Naive thymus-derived CD4-positive, alpha-beta T cell (primary cell): ENCODE data around the gene PON3. TPM values are rescaled to one million over a fixed set of nuclear protein-coding genes. Genes with fewer than 3 reads are reported as not detected.

Source experiments
- ATAC-seq: fragments of 150-1000 bp; cut with Tn5 transposase; 2 replicates; pipeline ENCODE4 v1.10.0; 2021; ENCODE audit warnings: mild to moderate bottlenecking, moderate library complexity
- CTCF ChIA-PET: fragments of 350-600 bp; sonication (Branson Sonifier 250); formaldehyde crosslinking; loops from one replicate; lab custom pipeline; 2021; ENCODE audit warnings: antibody characterized with exemption; lab: Charles Lee
- POLR2A ChIA-PET: fragments of 350-600 bp; sonication (Branson Sonifier 250); formaldehyde crosslinking; loops from one replicate; lab custom pipeline; 2021; ENCODE audit warnings: antibody characterized with exemption, inconsistent platforms; lab: Charles Lee
- DNase-seq, 9 donors: peaks; one replicate each; pipeline versions ENCODE4 v3.0.0 to v3.0.0-alpha.2; 2020 to 2022; ENCODE audit warnings: mixed read lengths in 1 of 9
- H3K27ac ChIP-seq: one replicate; pipeline ENCODE4 v1.7.0; 2013; ENCODE audit warnings: mild to moderate bottlenecking, low read depth, low read length, moderate library complexity
- H3K27me3 ChIP-seq, 2 donors: one replicate each; pipeline ENCODE4 v1.7.0; 2013; ENCODE audit warnings: low read length in 2 of 2, mild to moderate bottlenecking in 2 of 2, moderate library complexity in 2 of 2; ENCODE audit not compliant: control insufficient read depth in 2 of 2, insufficient read depth in 2 of 2
- H3K36me3 ChIP-seq, 3 experiments: 1 replicate in 2 of 3; 2 replicates in 1 of 3; pipeline ENCODE4 v1.7.0; 2013; ENCODE audit warnings: low read length in 3 of 3, mild to moderate bottlenecking in 3 of 3, moderate library complexity in 1 of 3; ENCODE audit not compliant: insufficient read depth in 3 of 3, control insufficient read depth in 2 of 3
- H3K4me1 ChIP-seq, 2 donors: one replicate each; pipeline ENCODE4 v1.7.0; 2013; ENCODE audit warnings: low read length in 2 of 2, mild to moderate bottlenecking in 2 of 2, moderate library complexity in 1 of 2; ENCODE audit not compliant: control insufficient read depth in 2 of 2, insufficient read depth in 2 of 2
- H3K4me3 ChIP-seq: 2 replicates; pipeline ENCODE4 v1.7.0; 2013; ENCODE audit warnings: mild to moderate bottlenecking, low read length
- H3K9me3 ChIP-seq, 3 experiments: 1 replicate in 2 of 3; 2 replicates in 1 of 3; pipeline ENCODE4 v1.7.0; 2013; ENCODE audit warnings: low read length in 3 of 3; ENCODE audit not compliant: control insufficient read depth in 2 of 3
- H3K27ac Mint-ChIP-seq, 9 donors: one replicate each; pipeline ENCODE4 v1.8.0; 2020 to 2022; ENCODE audit warnings: mixed read lengths in 9 of 9, mild to moderate bottlenecking in 8 of 9, moderate library complexity in 5 of 9, inconsistent platforms in 2 of 9
- H3K27me3 Mint-ChIP-seq, 5 donors: one replicate each; pipeline ENCODE4 v1.8.0; 2021 to 2022; ENCODE audit warnings: mixed read lengths in 5 of 5, mild to moderate bottlenecking in 1 of 5
- H3K36me3 Mint-ChIP-seq, 5 donors: one replicate each; pipeline ENCODE4 v1.8.0; 2020 to 2022; ENCODE audit warnings: mixed read lengths in 5 of 5, mild to moderate bottlenecking in 3 of 5, inconsistent platforms in 1 of 5
- H3K4me1 Mint-ChIP-seq, 7 donors: one replicate each; pipeline ENCODE4 v1.8.0; 2020 to 2022; ENCODE audit warnings: mixed read lengths in 7 of 7, mild to moderate bottlenecking in 3 of 7, inconsistent platforms in 1 of 7
- H3K4me3 Mint-ChIP-seq, 10 donors: one replicate each; pipeline ENCODE4 v1.8.0; 2020 to 2022; ENCODE audit warnings: mild to moderate bottlenecking in 10 of 10, mixed read lengths in 10 of 10, moderate library complexity in 6 of 10, inconsistent platforms in 2 of 10
- H3K9me3 Mint-ChIP-seq, 11 donors: one replicate each; pipeline ENCODE4 v1.8.0; 2020 to 2022; ENCODE audit warnings: mixed read lengths in 11 of 11, mild to moderate bottlenecking in 4 of 11, inconsistent platforms in 1 of 11, moderate library complexity in 1 of 11
- intact Hi-C, 2 donors: fragments of 100-400 bp; cut with micrococcal nuclease; formaldehyde crosslinking; loops; one replicate each; pipeline ENCODE4 v1.15.1; 2023
- polyA plus RNA-seq, 2 donors: library from polyadenylated mRNA; unstranded; fragments of 300-500 nt; fragmentation: Illumina TruSeq; gene quantifications; one replicate each; pipeline ENCODE4 v1.2.3, GENCODE V29; 2021
- total RNA-seq, 6 experiments: library from RNA in 5 of 6; stranded (reverse) in 5 of 6; gene quantifications; 1 replicate in 5 of 6; 2 replicates in 1 of 6; pipeline ENCODE4 v1.2.3 and lab custom pipeline; 2021 to 2026

The PON3 gene
- total and polyA plus RNA-seq, 7 experiments from 2014 or later = 0.65 TPM; not detected in 6

DNA sequence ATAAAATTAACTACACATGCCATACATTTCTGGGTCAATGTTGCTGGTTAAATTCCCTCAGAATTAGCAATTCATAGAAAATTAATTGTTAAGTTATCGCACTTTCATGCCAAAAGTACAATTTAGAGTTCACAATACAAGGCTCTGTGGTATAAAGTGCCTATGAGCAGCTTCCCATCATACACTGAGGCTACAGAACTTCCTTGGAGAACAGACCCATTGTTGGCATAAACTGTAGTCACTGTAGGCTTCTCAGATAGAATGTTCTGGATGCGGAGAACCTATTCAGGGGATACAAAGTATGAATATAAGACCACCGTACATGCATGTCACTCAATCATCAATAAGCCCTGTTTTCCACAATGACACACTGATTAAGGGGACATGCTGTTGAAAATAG is 9.0 kb upstream of the PON3 start:
- Histone ChIP-seq H3K4me1 (no peaks in the 10 kb centered on the region), H3K27ac (no peak overlapping the region), H3K27me3 (no peaks in the 10 kb centered on the region), H3K4me3 (no peak overlapping the region), H3K9me3 (no peaks in the 10 kb centered on the region), H3K36me3 (no peaks in the 10 kb centered on the region)
- no peak overlapping the region for H3K27ac Mint-ChIP-seq
- H3K9me3 Mint-ChIP-seq = peaks cover 0 to 2% (median 0%) of the 10 kb centered on the region in 11 donors
- ATAC-seq (no peak), DNase-seq (no peak)
- ChIA-PET POLR2A (no interaction called here), CTCF (no interaction called here)
- H3K4me3 Mint-ChIP-seq = no peak overlapping the region
- intact Hi-C loops = no loop called here
- no peaks in the 10 kb centered on the region for H3K4me1 Mint-ChIP-seq
- peaks cover 0 to 7% (median 2%) of the 10 kb centered on the region in 5 donors for H3K36me3 Mint-ChIP-seq
- H3K27me3 Mint-ChIP-seq = peaks cover 0 to 9% (median 3%) of the 10 kb centered on the region in 5 donors

- H3K9me3 ChIP-seq = no peaks in the 10 kb centered on the region
- ATAC-seq (no peak), DNase-seq (no peak)
- H3K36me3 ChIP-seq = no peaks in the 10 kb centered on the region
- ChIA-PET POLR2A (no interaction called here), CTCF (no interaction called here)
- Mint-ChIP-seq H3K4me3 (no peak overlapping the region), H3K27me3 (peaks cover 0 to 10% (median 3%) of the 10 kb centered on the region in 5 donors), H3K27ac (no peak overlapping the region), H3K36me3 (peaks cover 0 to 7% (median 0%) of the 10 kb centered on the region in 5 donors), H3K9me3 (peaks cover 0 to 2% (median 0%) of the 10 kb centered on the region in 11 donors), H3K4me1 (no peaks in the 10 kb centered on the region)
- no peak overlapping the region for H3K27ac ChIP-seq
- H3K4me3 ChIP-seq = no peak overlapping the region
- H3K27me3 ChIP-seq = no peaks in the 10 kb centered on the region
- intact Hi-C loops = no loop called here
- H3K4me1 ChIP-seq = no peaks in the 10 kb centered on the region
These were observed 8.2 kb upstream of the PON3 start for GRCh38 chr7:95404316-95404865.

GRCh38 chr7:95398155-95398940 is 2.2 kb upstream of the PON3 start:
- ChIA-PET POLR2A (no interaction called here), CTCF (no interaction called here)
- DNase-seq = no peak
- Mint-ChIP-seq H3K4me1 (peaks cover 0 to 10% (median 0%) of the 10 kb centered on the region in 7 donors), H3K27ac (no peak overlapping the region), H3K27me3 (peaks cover 28 to 57% (median 36%) of the 10 kb centered on the region in 5 donors), H3K36me3 (no peaks in the 10 kb centered on the region), H3K4me3 (no peak overlapping the region), H3K9me3 (peaks cover 0 to 4% (median 0%) of the 10 kb centered on the region in 11 donors)
- no peak overlapping the region for H3K4me3 ChIP-seq
- no peak for ATAC-seq
- H3K9me3 ChIP-seq = no peaks in the 10 kb centered on the region
- no peaks in the 10 kb centered on the region for H3K36me3 ChIP-seq
- no peaks in the 10 kb centered on the region for H3K4me1 ChIP-seq
- intact Hi-C loops = no loop called here
- peaks cover 0 to 7% of the 10 kb centered on the region in 2 donors for H3K27me3 ChIP-seq
- no peak overlapping the region for H3K27ac ChIP-seq

GRCh38 chr7:95397381-95397780 is 1.2 kb upstream of the PON3 start:
- H3K36me3 Mint-ChIP-seq = no peaks in the 10 kb centered on the region
- no peaks in the 10 kb centered on the region for H3K4me1 ChIP-seq
- ATAC-seq (no peak), DNase-seq (no peak)
- no peak overlapping the region for H3K27ac Mint-ChIP-seq
- H3K36me3 ChIP-seq = no peaks in the 10 kb centered on the region
- ChIA-PET POLR2A (no interaction called here), CTCF (no interaction called here)
- H3K4me3 Mint-ChIP-seq = peak overlapping the region in 3 of 10 donors; percentile 39 to 77 (median 43)
- H3K4me1 Mint-ChIP-seq = peaks cover 0 to 10% (median 0%) of the 10 kb centered on the region in 7 donors
- H3K9me3 Mint-ChIP-seq = peaks cover 0 to 4% (median 0%) of the 10 kb centered on the region in 11 donors
- H3K9me3 ChIP-seq = no peaks in the 10 kb centered on the region
- intact Hi-C loops = loop anchor here in 1 of 2 donors (2.0 kb wide), 1 partner anchor 79 kb away; no protein-coding TSS in a partner anchor
- H3K27me3 Mint-ChIP-seq = peaks cover 33 to 62% (median 45%) of the 10 kb centered on the region in 5 donors
- no peak overlapping the region for H3K27ac ChIP-seq
- no peak overlapping the region for H3K4me3 ChIP-seq
- peaks cover 4 to 7% of the 10 kb centered on the region in 2 donors for H3K27me3 ChIP-seq

DNA sequence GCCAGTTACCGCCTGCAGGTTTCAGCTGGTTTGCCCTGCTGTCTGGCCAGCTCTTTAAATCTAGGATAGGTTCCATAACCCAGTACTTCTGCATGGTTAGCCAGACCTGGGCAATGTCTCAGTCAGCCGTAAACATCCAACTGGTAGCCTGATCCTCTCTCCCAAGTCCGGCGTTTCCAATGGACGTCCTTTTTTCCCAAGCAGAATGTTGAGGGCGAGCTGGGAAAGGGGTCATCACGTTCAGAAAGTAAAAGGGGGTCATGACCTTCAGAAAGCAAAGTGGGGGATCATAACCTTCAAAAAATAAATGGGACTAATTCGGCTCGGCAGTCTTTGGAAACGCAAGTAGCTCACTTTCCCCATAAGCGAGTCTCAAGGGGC is 430 bp downstream of the PON3 start:
- Histone ChIP-seq H3K4me3 (peak overlapping the region; percentile 34), H3K9me3 (no peaks in the 10 kb centered on the region), H3K36me3 (no peaks in the 10 kb centered on the region), H3K27me3 (peaks cover 4 to 7% of the 10 kb centered on the region in 2 donors), H3K4me1 (no peaks in the 10 kb centered on the region), H3K27ac (no peak overlapping the region)
- POLR2A ChIA-PET = no interaction called here
- H3K36me3 Mint-ChIP-seq = no peaks in the 10 kb centered on the region
- H3K4me1 Mint-ChIP-seq = peaks cover 0 to 10% (median 0%) of the 10 kb centered on the region in 7 donors
- peaks cover 0 to 4% (median 0%) of the 10 kb centered on the region in 11 donors for H3K9me3 Mint-ChIP-seq
- DNase-seq (no peak), ATAC-seq (no peak)
- H3K4me3 Mint-ChIP-seq = peak overlapping the region; percentile 43 to 82 (median 71)
- CTCF ChIA-PET = interaction anchor here (0.6 to 2.7 kb wide), 3 partner anchors 77 to 461 kb away, joined by 3 to 11 read pairs (median 3); no protein-coding TSS in a partner anchor
- peaks cover 39 to 62% (median 52%) of the 10 kb centered on the region in 5 donors for H3K27me3 Mint-ChIP-seq
- intact Hi-C loops = loop anchor here (1.0 to 2.0 kb wide), 2 partner anchors 81 to 82 kb away; no protein-coding TSS in a partner anchor
- no peak overlapping the region for H3K27ac Mint-ChIP-seq

DNA sequence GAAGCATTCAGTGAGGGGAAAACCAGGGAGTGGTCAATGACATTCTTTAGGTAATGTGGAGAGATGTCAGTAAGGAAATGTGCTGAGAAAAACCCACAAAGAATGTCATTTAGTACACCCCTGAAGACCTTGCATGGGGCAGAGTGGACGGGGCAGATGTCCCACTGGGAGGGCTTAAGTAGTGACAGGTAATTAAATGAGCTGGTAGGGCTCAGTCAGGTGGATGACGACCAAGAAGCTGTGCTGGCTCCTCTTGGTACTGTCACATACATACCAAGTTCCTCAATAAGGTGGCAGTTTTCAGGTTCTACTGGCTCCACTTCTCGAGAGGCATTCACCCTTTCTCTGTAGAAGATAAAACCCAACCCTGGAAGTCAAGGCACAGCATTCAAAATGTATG is 1.8 kb downstream of the PON3 start:
- H3K4me1 Mint-ChIP-seq = peaks cover 0 to 10% (median 0%) of the 10 kb centered on the region in 7 donors
- H3K9me3 Mint-ChIP-seq = peaks cover 0 to 4% (median 0%) of the 10 kb centered on the region in 11 donors
- H3K36me3 ChIP-seq = no peaks in the 10 kb centered on the region
- intact Hi-C loops = no loop called here
- H3K4me1 ChIP-seq = no peaks in the 10 kb centered on the region
- peaks cover 35 to 56% (median 49%) of the 10 kb centered on the region in 5 donors for H3K27me3 Mint-ChIP-seq
- H3K27ac Mint-ChIP-seq = peak overlapping the region in 1 of 9 donors; percentile 67
- no peaks in the 10 kb centered on the region for H3K36me3 Mint-ChIP-seq
- CTCF ChIA-PET = interaction anchor here (2.7 kb wide), 1 partner anchor 82 kb away, joined by 11 read pairs; no protein-coding TSS in a partner anchor
- DNase-seq (no peak), ATAC-seq (no peak)
- H3K27me3 ChIP-seq = peaks cover 4 to 7% of the 10 kb centered on the region in 2 donors
- H3K4me3 ChIP-seq = no peak overlapping the region
- peak overlapping the region in 1 of 10 donors; percentile 12 for H3K4me3 Mint-ChIP-seq
- POLR2A ChIA-PET = no interaction called here
- no peak overlapping the region for H3K27ac ChIP-seq
- H3K9me3 ChIP-seq = no peaks in the 10 kb centered on the region
